ENCODE measurements around the gene KCNN3.

The KCNN3 gene

GRCh38 chr1:154726896-154727753 lies 143.0 kb downstream of the KCNN3 start:
- ATAC-seq, result no peak
- no peak for TF ChIP-seq PPARA (CRISPR knock-in tag; IDR thresholded peaks at IDR 0.05; ENCODE audit: borderline replicate concordance)
- no peak for TF ChIP-seq ESRRG (CRISPR knock-in tag; IDR thresholded peaks at IDR 0.05)
- TF ChIP-seq CSDC2 (CRISPR knock-in tag; IDR thresholded peaks at IDR 0.05), result no peak
- TF ChIP-seq ZFP3 (CRISPR knock-in tag; IDR thresholded peaks at IDR 0.05), result no peak
- TF ChIP-seq OSR1 (CRISPR knock-in tag; IDR thresholded peaks at IDR 0.05), result no peak
- TF ChIP-seq CREB5 (CRISPR knock-in tag; IDR thresholded peaks at IDR 0.05; ENCODE audit: low read depth), result no peak
- no peak for TF ChIP-seq GLIS3 (CRISPR knock-in tag; IDR thresholded peaks at IDR 0.05)
- TF ChIP-seq ZC3H10 (CRISPR knock-in tag; IDR thresholded peaks at IDR 0.05), result no peak
- TF ChIP-seq BACH2 (CRISPR knock-in tag; IDR thresholded peaks at IDR 0.05; ENCODE audit: borderline replicate concordance), result no peak
- no peak for TF ChIP-seq PATZ1 (CRISPR knock-in tag; IDR thresholded peaks at IDR 0.05; ENCODE audit: borderline replicate concordance)
- TF ChIP-seq CSRNP3 (CRISPR knock-in tag; IDR thresholded peaks at IDR 0.05), result no peak
- no peak for TF ChIP-seq RARB (CRISPR knock-in tag; IDR thresholded peaks at IDR 0.05)
- no peak for TF ChIP-seq ZNF8 (CRISPR knock-in tag; IDR thresholded peaks at IDR 0.05)
- TF ChIP-seq SNAI2 (CRISPR knock-in tag; IDR thresholded peaks at IDR 0.05), result no peak
- no peak for TF ChIP-seq TOX (CRISPR knock-in tag; IDR thresholded peaks at IDR 0.05; ENCODE audit: borderline replicate concordance)
- no peak for TF ChIP-seq ARNTL (CRISPR knock-in tag; IDR thresholded peaks at IDR 0.05; ENCODE audit: borderline replicate concordance, low read depth)
- no peak for TF ChIP-seq POU6F1 (CRISPR knock-in tag; IDR thresholded peaks at IDR 0.05; ENCODE audit: borderline replicate concordance, low read depth)

- TF ChIP-seq OSR1 (CRISPR knock-in tag; IDR thresholded peaks at IDR 0.05) (no peak), SNAI2 (CRISPR knock-in tag; IDR thresholded peaks at IDR 0.05) (no peak), RARB (CRISPR knock-in tag; IDR thresholded peaks at IDR 0.05) (no peak), POU6F1 (CRISPR knock-in tag; IDR thresholded peaks at IDR 0.05; ENCODE audit: borderline replicate concordance, low read depth) (no peak), ZFP3 (CRISPR knock-in tag; IDR thresholded peaks at IDR 0.05) (no peak)
- no peak for ATAC-seq
These were observed 143.6 kb downstream of the KCNN3 start for GRCh38 chr1:154726443-154726842.

GRCh38 chr1:154725865-154726264 lies 144.2 kb downstream of the KCNN3 start:
- ATAC-seq, result no peak
- TF ChIP-seq PPARA (CRISPR knock-in tag; IDR thresholded peaks at IDR 0.05; ENCODE audit: borderline replicate concordance) (no peak), CSRNP3 (CRISPR knock-in tag; IDR thresholded peaks at IDR 0.05) (no peak)

All from SK-N-SH treated with all-trans-retinoic acid at 6 μM for 48 hours (cell line).